ENCODE results near the gene MAP3K7.

MAP3K7 gene

DNA sequence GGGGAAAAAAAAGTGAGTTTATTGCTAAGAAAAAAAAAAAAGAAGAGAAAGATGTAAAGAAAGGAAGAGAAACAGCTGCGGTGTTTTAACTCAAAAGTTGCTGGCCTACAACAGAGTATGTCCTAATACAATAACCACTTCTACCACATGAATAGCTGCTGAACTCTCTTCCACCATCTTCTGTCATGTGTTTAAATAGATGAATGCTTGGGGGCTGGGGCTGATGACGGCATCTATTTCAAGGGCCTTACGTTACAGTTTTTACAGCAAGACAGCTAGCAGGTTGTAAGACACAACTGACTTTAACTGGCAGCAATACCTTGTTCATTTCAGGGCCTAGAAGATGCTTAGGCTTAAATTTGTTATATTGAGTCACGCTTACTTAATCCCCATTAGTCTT is 50.4 kb downstream of the MAP3K7 start:
- H3K36me3 ChIP-seq, result peaks cover 13% of the 10 kb centered on the region; the same call in 1 of the 2 replicates
- H3K27me3 ChIP-seq, result no peaks in the 10 kb centered on the region
- H3K27ac ChIP-seq, result no peak overlapping the region
- no peak overlapping the region for H3K4me3 ChIP-seq
- no peaks in the 10 kb centered on the region for H3K4me1 ChIP-seq
- H3K9me3 ChIP-seq, result no peaks in the 10 kb centered on the region
- H4K20me1 ChIP-seq, result no peaks in the 10 kb centered on the region
- H3K9ac ChIP-seq, result no peak overlapping the region
- TF ChIP-seq Cebpa-rat (IDR thresholded peaks at IDR 0.05), result no peak
- H3K4me2 ChIP-seq, result no peak overlapping the region

DNA sequence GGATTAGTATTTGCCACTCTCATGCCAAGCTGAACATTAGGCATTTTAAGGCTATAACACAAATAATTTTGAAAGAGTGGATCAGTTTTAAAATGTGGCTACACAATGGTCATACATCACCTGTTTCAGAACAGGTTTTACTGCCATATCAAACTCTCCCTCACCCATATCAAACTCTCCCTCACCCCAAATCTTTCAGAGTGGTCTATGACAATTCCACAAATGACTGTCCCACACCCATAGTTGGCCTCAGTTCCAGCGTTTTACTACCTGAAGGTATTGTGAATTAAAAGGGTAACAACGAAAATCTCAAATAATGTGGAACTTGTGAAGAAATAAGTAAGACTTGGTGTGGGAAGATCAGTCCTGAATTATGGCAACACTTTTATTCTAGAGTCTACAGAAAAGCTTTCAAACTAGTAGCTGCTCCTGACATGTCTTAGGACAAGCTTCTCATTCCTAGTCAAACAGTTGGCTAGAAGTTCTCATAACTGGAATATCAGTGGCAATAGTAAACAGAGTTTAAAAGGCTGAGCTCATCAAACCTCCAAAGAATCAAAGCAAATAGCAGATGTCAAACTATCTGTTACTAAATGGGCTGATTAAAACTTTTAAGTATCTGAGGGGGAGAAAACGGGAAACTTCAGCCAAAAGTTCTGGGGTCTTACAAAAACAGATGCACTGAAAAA is 52.4 kb downstream of the MAP3K7 start:
- Histone ChIP-seq H3K36me3 (peaks cover 13% of the 10 kb centered on the region; the same call in 1 of the 2 replicates), H3K27me3 (no peaks in the 10 kb centered on the region), H3K4me2 (no peak overlapping the region), H3K9me3 (no peaks in the 10 kb centered on the region), H3K9ac (no peak overlapping the region), H3K4me3 (no peak overlapping the region), H3K4me1 (no peaks in the 10 kb centered on the region), H4K20me1 (no peaks in the 10 kb centered on the region), H3K27ac (no peak overlapping the region)
- no peak for TF ChIP-seq Cebpa-rat (IDR thresholded peaks at IDR 0.05)

DNA sequence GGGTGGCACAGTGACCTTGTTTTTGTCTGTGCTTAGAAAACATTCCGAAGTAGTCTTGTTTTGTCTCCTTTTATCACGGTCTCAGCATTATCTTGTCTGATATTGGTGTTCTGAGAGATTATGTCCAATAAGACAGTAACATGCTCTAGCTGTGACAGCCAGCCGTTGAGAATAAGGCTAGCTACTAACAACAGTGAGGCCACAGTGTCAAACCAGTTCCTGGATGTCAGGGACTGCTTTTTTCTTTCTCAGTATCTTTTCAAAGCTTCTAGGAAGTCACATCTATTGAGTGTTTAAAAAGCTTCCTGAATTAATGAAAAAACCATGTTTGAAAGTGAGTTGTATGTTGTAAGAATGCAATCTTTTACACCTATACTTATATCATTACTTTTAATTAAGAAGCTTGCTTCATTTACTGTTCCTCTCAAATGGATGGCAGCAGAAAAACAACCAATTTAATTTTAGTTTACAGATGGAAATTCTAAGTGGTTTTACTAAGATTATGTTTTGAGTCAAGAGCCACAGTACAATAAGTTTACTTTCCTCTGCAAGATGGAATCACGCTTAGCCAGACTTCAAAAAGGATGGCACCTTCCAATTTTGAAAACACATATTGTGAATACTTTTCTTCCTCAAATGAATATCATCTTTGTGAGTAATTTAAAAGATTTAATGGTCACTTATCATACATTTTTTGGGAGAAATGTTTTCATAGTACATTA is 53.1 kb downstream of the MAP3K7 start:
- H3K4me1 ChIP-seq, result no peaks in the 10 kb centered on the region
- TF ChIP-seq Cebpa-rat (IDR thresholded peaks at IDR 0.05), result no peak
- no peaks in the 10 kb centered on the region for H3K9me3 ChIP-seq
- H3K9ac ChIP-seq, result no peak overlapping the region
- H3K27ac ChIP-seq, result no peak overlapping the region
- no peak overlapping the region for H3K4me3 ChIP-seq
- H3K27me3 ChIP-seq, result no peaks in the 10 kb centered on the region
- H4K20me1 ChIP-seq, result no peaks in the 10 kb centered on the region
- peaks cover 13% of the 10 kb centered on the region; the same call in 1 of the 2 replicates for H3K36me3 ChIP-seq
- H3K4me2 ChIP-seq, result no peak overlapping the region

DNA sequence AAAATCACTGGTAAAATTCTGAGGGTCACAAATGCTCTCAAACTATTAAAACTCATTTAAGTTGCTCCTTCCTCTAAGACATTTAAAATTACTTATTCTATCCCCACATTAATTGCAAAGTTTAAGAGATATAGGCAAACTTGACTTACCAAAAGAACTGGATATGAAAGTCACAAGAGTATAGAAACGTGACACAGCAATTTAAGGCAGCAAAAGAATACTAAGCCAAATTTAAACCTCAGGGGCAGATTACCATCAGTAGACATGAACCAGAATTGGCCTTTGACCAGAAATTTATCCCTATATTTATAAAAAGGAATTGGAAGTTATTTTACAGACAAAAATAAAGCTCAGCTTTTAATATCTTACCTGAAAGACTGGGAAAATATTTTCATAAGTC is 56.0 kb downstream of the MAP3K7 start:
- Histone ChIP-seq H3K9me3 (no peaks in the 10 kb centered on the region), H3K27me3 (no peaks in the 10 kb centered on the region), H3K4me1 (no peaks in the 10 kb centered on the region), H3K9ac (no peak overlapping the region), H4K20me1 (no peaks in the 10 kb centered on the region), H3K4me3 (no peak overlapping the region), H3K36me3 (peaks cover 13% of the 10 kb centered on the region; the same call in 1 of the 2 replicates), H3K4me2 (no peak overlapping the region), H3K27ac (no peak overlapping the region)
- TF ChIP-seq Cebpa-rat (IDR thresholded peaks at IDR 0.05), result no peak

DNA sequence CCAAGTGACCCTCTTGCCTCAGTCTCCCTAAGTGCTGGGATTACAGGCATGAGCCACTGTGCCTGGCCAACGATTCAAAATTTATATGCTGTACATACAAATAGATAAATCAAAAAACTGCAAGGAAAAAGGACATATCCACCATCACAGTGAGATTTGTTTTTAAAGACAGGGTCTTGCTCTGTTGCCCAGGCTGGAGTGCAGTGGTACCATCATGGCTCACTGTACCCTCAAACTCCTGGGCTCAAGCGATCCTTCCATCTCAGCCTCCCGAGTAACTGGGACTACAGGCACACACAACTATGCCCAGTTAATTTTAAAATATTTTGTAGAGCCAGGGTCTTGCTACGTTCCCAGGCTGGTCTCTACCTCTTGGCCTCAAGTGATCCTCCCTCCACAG is 61.5 kb downstream of the MAP3K7 start:
- H3K9me3 ChIP-seq, result no peaks in the 10 kb centered on the region
- H3K27me3 ChIP-seq, result no peaks in the 10 kb centered on the region
- TF ChIP-seq Cebpa-rat (IDR thresholded peaks at IDR 0.05), result no peak
- H4K20me1 ChIP-seq, result no peaks in the 10 kb centered on the region
- H3K9ac ChIP-seq, result no peak overlapping the region
- no peak overlapping the region for H3K4me3 ChIP-seq
- peaks cover 5% of the 10 kb centered on the region for H3K36me3 ChIP-seq
- H3K27ac ChIP-seq, result no peak overlapping the region
- no peak overlapping the region for H3K4me2 ChIP-seq
- H3K4me1 ChIP-seq, result no peaks in the 10 kb centered on the region

DNA sequence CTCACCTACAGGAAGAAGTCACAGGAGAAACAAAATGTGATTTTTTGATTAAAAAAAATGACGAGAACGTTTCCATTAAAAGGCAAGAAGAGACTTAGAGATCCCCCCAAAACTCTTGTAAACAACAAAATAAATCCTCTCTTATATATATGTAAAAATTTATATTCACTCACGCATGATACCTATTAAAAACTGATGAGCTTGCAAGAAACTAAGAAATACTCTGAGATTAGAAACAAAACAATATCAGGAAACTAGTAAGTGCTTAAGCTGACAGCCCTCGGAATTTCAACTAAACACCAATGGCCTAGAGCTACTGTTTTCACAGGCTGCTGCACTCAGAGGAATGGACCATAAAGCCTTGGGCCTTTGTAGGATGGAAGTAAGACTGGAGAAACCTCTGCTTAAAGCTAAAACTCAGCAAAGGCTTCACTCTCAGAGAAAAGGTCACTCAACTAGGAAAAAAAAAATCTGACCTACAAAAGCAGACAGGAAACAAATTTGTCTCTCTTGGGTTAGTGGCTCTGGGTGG is 63.0 kb downstream of the MAP3K7 start:
- Histone ChIP-seq H3K4me3 (no peak overlapping the region), H3K9me3 (no peaks in the 10 kb centered on the region), H4K20me1 (no peaks in the 10 kb centered on the region), H3K27me3 (no peaks in the 10 kb centered on the region), H3K27ac (no peak overlapping the region), H3K9ac (no peak overlapping the region), H3K36me3 (peaks cover 5% of the 10 kb centered on the region), H3K4me2 (no peak overlapping the region), H3K4me1 (no peaks in the 10 kb centered on the region)
- TF ChIP-seq Cebpa-rat (IDR thresholded peaks at IDR 0.05), result no peak

DNA sequence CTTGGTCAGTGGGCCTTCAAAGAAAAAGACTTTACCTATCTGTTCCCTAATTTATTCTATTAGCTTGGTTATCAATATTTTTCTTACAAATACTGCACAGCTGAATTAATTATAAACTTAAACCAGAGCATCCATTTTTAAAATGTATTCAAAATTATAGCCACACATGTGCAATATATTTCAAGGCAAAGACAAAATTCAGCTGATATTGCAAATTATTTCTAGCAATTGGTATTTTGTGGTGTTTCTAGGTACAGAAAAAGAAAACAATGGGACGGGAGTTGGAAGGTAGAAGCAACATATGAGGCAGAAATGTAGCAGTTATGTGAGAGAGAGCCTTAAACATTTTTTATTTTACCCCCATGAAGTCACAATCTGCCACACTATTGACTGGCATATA is 64.9 kb downstream of the MAP3K7 start:
- Histone ChIP-seq H3K4me1 (no peaks in the 10 kb centered on the region), H3K27ac (no peak overlapping the region), H3K4me3 (no peak overlapping the region), H4K20me1 (no peaks in the 10 kb centered on the region), H3K27me3 (no peaks in the 10 kb centered on the region), H3K9me3 (no peaks in the 10 kb centered on the region), H3K36me3 (peaks cover 5% of the 10 kb centered on the region), H3K4me2 (no peak overlapping the region), H3K9ac (no peak overlapping the region)
- no peak for TF ChIP-seq Cebpa-rat (IDR thresholded peaks at IDR 0.05)

DNA sequence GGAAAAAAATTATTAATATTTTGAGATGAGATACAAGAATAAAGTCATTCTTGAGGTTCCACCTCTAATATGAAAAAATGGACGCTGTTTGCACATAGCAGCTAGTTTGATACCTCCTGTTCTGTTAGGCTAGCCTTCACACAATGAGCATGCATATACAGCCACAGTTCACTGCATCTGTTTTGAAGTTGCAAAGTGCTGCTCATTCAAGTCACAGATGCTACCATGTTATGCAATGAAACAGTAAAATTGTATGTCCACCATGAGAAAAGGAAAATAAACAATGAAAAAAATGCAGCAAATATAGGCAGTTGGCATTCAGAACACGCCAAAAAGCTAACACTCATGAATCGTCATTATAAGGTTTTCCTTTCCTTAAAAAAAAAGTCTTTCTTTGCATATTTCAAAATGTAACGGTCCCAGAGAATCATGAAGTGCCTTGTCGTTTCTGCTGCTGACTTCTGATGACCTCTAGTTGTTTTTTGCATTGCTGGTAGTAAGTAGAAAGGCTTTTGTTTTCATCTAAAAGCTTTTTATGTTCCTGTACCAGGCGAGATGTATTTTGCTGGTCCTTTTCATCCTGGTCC is 70.7 kb downstream of the MAP3K7 start:
- Histone ChIP-seq H3K27me3 (no peaks in the 10 kb centered on the region), H3K36me3 (peaks cover 9% of the 10 kb centered on the region; the same call in 1 of the 2 replicates), H3K9me3 (no peaks in the 10 kb centered on the region)

DNA sequence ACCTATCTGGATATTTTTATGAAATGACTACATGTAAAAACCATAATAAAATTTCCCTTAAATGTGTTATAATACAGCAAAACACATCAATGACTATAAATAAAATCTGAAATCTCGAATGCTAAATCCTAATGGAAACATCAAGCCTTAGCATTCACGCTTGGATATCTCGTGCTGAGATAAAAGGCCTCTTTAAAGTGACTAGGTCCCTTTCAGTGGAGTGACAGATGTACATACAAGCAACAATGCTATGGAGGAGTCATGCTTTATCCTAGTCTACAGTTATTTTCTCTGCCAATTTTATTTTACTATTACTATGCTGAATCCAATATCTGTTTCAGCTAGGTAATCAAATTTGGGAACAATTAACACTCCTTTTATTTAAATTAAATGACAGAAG is 72.4 kb downstream of the MAP3K7 start:
- Histone ChIP-seq H3K4me1 (no peaks in the 10 kb centered on the region), H3K4me3 (no peak overlapping the region), H3K36me3 (peaks cover 10% of the 10 kb centered on the region), H4K20me1 (no peaks in the 10 kb centered on the region), H3K27me3 (no peaks in the 10 kb centered on the region), H3K4me2 (no peak overlapping the region), H3K9me3 (no peaks in the 10 kb centered on the region), H3K27ac (no peak overlapping the region), H3K9ac (no peak overlapping the region)
- no peak for TF ChIP-seq Cebpa-rat (IDR thresholded peaks at IDR 0.05)

More for the DNA sequence above, 70.7 kb downstream of the MAP3K7 start:
- H3K4me3 ChIP-seq, result no peak overlapping the region
- H3K9ac ChIP-seq, result no peak overlapping the region
- TF ChIP-seq Cebpa-rat (IDR thresholded peaks at IDR 0.05), result no peak
- no peaks in the 10 kb centered on the region for H3K4me1 ChIP-seq
- no peak overlapping the region for H3K27ac ChIP-seq
- H4K20me1 ChIP-seq, result no peaks in the 10 kb centered on the region
- no peak overlapping the region for H3K4me2 ChIP-seq

DNA sequence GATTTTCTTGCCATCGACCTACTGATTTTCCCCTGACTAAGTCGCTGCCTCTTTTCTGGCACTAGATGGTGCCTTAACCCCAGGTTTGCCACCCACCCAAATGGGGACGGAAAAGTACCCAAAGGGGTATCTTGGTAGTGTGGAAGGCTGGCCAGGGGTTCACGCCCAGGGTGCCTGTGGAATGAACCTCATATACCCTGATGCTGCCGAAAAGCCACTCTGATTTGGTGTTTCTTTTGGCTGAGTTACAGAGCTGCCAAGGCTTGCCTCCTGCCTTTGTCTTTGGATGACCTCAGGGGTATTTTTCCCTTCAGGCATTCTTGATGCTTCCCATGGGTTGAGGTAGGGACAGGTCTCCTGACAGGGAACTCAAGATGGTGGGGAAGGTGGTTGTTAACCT is 78.1 kb downstream of the MAP3K7 start:
- no peaks in the 10 kb centered on the region for H4K20me1 ChIP-seq
- H3K9ac ChIP-seq, result no peak overlapping the region
- H3K36me3 ChIP-seq, result peaks cover 4% of the 10 kb centered on the region; the same call in 1 of the 2 replicates
- H3K4me1 ChIP-seq, result no peaks in the 10 kb centered on the region
- no peaks in the 10 kb centered on the region for H3K27me3 ChIP-seq
- H3K4me2 ChIP-seq, result no peak overlapping the region
- H3K27ac ChIP-seq, result no peak overlapping the region
- no peak overlapping the region for H3K4me3 ChIP-seq
- peaks cover 5% of the 10 kb centered on the region; the same call in 1 of the 2 replicates for H3K9me3 ChIP-seq
- no peak for TF ChIP-seq Cebpa-rat (IDR thresholded peaks at IDR 0.05)
